HG03025 (cell line): ENCODE data around the gene WRNIP1.
A peak's percentile ranks its signal among the peaks of the same experiment; 100 is the strongest.

ENCODE experiments used
- ATAC-seq: cut with Tn5 transposase; IDR thresholded peaks from one replicate; pipeline ENCODE4 v1.9.1; 2021; ENCODE audit warnings: mild to moderate bottlenecking, moderate library complexity; ENCODE audit not compliant: unreplicated experiment, low FRiP score

WRNIP1 gene

DNA sequence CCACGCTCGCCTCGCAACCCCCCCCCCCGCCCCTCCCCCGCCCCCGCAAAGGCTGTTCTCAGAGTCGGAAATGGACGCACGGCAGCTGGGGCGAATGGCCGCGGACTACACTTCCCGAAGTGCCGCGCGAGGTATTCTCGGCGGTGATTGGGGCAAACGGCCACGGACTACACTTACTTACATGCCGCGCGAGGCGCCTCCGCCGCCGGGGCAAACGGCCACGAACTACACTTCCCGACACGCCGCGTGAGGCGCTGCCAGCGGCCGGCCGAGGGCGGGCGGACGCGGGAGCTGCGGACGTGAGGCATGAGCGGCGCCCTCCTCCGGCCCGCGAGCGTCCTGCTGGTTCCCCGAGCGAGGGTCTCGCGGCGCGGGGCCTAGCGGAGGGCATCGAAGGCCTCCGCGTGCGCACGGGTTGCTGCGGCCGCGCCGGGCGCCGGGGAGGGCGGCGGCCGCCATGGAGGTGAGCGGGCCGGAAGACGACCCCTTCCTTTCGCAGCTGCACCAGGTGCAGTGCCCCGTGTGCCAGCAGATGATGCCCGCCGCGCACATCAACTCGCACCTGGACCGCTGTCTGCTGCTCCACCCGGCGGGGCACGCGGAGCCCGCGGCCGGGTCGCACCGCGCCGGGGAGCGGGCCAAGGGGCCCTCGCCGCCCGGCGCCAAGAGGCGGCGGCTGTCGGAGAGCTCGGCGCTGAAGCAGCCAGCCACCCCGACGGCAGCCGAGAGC lies at the start of gene WRNIP1:
TSS of gene WRNIP1 (plus strand) at position 228 of the 730 bp plus-strand sequence. CDS start at position 458, 230 bp downstream.
- ATAC-seq = peak; percentile 85

DNA sequence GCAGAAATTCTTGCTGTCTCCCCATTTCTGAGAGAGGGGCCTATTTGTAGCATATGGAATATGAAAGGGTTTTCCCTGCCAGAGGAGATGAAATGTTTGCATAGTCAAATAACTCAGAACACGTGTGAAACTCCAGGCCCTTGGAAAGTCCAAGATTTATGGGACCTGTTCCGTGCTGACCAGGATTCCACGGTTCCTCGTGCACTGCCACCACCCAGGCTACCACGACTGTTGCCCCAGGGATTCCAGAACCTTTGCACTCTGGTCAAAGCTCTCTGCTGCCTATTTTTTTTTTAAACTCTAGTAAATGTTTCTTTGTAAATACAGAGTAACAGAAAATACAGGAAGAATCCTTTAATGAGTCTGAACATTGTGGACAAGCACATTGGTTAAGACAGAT lies 49.5 kb upstream of the WRNIP1 start:
- no peak for ATAC-seq

DNA sequence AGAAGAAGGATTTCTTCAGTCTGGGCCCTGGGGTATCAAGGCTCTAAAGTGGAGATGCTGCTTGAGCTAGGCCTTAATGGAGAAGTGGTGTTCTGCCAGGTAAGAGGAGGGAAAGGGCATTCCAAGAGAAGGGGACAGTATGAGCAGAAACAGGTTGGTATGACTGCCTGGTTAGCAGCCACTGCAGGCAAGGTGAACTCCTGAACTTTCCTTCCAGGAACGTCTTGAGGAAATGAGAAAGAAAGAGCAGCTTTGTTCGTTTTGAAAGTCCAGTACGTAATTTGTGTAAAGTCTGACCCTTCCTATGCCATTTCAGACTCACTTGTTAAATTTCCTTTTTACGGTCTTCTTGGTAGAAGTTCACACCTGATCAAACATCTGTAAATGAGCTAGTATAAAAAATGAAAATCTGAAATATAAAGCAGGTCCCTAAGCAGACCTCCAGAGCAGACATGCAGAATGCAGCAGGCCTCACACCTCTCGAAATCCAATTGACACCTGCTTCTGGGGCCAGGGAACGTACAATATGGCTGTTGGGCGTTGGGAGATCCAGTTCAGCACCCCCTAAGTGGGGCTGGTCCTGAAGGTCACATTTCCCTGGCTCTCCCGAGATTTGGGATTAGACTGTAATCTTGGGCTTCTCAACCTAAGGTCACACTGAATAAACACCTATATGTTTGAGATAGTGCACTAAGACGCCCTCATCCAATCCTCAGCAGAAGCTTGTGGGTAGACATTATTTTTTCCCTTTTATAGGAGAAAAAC lies 48.1 kb upstream of the WRNIP1 start:
- ATAC-seq = no peak

DNA sequence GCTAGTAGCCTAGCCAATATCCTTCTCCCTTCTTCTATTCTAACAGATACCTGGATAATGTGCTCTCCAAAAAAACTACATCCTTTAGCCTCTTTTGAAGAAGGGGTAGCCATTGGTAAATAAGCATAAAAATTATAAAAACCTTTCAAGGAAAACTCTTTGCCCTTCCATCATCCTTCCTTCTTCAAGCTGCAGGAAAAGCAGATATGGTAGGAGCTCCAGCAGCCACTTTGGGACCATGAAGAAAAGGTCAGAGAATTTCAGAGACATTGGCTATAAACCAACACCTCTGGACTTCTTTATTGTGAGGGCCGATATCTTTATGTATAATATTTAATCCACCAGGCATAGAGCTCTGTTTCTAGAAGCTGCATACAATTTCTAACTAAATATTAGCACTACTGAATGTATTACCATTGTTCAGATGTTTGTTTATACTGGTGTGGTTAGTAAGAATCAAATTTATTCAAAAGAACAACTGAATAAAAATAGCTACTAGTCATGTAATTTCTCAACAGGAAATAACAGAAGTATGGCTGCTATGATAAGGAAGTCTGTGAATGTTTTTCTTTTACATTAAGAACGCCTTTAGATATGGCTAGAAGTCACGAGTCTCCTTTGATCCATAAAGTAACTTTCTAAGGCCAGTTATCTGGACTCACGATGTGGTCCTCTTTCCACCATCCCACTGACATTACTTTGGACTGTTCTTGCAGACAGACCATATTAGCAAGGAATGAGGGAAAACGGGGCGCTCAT lies 46.7 kb upstream of the WRNIP1 start:
- no peak for ATAC-seq

DNA sequence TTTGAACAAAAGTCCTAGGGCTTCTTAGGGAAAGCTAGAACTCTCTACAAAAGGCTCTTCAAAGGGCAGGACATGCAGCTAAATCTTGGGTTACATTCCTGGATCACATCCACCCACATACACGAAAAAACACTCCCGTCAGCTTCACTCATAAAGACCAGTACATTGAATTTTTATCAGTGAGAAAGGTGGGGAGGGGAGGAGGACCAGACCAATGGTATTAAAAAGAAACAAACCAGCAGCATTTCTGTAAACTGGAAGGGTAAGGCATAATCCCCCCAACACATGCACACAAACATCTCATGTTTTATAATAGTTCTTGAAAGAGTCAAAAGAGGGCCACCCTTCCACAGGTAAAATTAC lies 46.1 kb upstream of the WRNIP1 start:
- ATAC-seq = no peak

DNA sequence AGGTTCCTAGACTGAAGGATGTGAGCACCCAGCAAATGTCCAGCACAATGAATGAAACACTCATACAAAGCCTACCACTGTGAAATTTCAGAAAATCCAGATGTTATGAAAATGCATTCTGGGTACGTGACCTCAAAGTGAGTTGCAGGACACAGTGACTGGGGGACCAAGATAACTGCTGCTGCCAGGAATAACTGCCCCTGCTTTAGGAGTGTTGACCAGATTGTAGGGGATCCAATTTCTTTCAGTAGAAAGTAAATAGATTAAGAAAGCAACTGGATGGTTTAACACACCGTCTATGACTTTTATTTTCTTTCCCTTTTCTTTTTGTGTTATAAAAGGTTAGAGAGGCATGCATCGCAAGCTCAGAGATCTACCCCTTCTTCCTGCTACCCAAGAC lies 44.0 kb upstream of the WRNIP1 start:
- no peak for ATAC-seq

DNA sequence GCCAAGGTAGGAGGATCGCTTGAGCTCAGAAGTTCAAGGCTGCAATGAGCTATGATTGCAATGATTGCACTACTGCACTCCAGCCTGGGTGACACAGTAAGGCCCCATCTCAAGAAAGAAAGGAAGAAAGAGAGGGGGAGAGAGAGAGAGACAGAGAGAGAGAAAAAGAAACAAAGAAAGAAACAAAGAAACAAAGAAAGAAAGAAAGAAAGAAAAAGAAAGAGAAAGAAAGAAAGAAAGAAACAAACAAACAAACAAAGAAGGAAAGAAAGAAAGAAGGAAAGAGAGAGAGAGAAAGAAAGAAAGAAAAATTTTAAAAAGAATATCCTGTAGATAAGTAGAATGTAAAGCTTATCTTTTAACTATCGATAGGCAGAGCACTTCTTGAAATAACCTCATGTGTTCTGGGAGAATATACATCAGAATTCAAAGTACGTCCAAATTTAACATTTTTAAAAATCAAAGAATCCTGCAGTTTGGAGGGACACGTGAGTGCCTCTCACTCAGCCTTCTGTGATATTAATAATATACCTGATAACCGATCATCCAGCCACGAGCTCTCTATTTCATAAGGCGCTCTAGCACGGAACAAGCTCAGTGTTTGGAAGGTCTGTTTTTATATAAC lies 39.7 kb upstream of the WRNIP1 start:
- ATAC-seq = no peak

DNA sequence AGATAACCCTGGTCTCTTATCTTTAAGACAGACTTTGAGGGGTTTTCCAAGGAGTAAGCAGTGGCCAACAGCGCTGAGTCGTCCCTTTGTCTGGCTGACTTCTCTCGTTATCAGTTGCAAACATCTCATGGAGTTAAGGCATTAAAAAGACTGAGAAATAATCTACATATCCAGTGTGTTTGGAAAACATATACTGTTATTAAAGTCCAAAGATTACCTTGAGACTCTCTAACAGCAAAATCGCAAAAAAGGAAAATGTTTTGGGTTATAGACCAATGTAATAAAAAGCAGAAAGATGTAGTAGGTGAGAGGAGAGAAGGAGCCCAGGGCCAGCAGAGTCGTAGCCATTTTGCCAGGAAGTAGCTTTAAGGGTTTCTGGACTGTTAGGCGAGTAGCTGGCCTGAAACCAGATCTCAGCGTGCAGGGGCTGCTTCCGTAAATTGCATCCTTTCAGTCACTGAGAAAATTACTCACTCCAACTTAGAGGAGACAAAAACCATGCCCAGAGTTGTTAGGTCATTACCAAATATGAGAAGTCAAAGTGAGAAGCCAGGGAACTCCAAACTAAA lies 39.1 kb upstream of the WRNIP1 start:
- ATAC-seq = no peak

DNA sequence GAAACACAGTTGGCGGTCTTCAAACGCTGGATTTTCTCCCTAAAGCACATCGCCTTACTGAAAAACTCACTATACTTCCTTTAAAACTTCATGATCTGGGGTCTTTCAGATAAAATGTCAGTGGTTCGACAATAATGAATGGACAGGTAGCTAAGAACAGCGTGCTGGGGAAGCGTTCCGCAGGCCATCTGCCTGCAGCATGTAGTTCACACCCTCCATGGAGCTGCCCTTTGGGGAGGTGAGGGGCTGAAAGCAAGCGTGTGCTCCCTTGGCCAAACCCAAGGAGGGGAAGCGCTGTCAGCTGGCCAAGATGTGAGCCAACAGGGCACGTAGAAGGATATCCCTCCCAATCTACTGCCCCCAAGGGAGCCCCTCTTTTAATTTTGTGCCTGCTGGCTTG lies 35.3 kb upstream of the WRNIP1 start:
- ATAC-seq = no peak

DNA sequence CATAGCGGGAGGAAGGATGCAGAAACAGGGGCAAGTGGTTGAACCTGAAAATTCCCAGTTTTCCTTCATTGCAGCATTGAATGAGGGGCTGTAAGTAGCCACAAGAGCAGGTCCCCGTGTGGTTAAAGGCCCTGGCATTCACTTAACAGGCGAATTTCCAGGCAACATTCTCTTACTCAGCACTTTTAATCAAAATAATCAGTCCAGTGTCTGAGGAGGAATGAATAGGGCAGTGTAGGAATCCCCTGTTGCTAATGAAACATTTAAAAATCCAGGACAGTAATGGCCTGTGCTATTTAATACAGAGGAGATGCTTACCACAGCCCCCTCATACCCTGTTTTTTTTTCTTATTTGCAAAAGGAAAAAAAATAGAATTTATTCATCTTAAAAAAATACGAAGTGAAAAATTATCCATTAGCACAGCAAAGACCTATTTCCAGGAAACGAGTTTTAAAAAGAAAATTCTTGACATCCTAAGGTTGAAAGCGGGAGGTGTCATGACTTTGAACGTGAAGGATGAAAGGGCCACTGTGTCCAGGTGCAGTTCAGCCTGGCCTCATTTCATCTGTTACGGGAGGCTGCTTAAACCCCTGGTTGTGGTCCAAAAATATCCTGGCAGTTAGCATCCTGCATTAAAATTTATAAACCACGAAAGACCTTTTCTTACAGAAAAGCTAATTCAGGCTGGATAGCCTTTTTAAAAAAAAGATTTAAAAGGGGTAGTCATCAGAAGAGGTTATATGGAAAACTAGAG lies 34.7 kb upstream of the WRNIP1 start:
- ATAC-seq = no peak

DNA sequence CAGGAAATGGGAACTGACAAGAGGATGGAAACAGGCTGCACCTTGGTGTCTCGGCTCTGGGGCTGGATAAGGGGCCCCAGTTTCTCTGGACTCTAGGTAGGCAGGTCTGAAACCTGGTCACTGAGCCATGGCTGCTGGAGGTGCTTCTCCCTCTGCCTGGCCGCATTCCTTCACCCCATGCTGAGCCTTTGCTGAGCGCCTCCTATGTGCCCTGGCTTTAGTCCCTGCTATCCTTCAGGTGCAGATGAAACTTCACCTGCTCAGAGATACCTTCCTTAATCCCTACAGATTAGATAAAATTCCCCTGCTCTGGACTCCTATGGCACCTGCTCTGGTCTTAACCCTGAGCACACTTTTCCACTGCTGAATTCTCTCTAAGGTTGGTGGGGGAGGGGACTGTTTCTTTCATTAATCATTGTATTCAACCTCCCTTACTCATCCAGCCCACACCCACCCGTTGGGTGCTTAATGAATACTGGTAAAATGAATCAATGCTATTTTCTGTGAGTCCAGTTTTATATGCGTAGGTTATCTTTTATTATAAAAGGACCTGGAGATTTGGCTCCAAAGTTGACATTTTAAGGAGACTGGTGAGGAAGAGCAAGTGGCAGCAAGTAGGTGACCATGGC lies 33.8 kb upstream of the WRNIP1 start:
- no peak for ATAC-seq

DNA sequence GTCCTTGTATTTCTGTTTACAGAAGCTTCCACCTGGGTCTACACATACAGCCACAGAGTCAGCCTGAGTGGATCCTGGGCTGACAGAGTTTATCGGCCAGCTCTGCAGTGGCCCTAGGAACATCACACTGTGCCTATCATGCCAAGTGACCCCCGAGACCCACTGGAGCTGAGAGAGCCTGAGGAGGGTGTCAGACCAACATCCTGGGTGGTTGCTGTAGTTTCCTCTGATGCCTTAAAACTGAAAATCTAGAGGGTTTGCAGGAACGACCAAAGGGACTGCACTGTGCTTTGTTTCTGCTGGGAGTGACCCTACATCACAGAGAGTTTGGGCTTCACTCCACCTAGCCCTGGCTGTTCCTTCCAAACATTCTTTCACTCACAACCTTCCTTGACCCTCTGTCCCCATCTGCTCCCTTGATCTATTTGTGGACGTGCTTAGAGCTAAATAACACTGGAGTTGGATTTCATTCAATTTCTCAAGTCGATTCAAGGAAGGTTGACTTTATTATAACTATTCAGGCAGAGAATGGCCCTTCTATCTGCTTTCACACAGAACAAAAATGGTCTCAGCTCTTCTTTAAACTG lies 32.6 kb upstream of the WRNIP1 start:
- ATAC-seq = no peak

DNA sequence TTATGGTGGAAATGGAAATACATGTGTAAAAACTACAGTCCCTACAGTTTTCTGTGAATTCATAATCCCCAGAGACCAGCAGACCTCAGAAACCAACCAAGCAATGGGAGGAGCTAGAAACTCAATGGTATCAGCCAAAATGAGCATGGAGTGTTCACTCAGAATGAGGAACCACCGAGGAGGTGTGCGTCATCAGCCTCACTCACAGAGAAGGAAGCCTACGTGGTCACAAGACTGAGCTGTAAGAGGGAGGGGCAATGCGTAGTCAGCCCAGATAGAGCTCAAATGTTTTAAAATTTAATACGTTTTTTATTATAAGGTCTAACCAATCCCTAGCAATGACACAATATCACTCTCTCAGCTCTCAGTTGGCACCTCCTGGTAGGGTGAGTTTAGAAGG lies 31.9 kb upstream of the WRNIP1 start:
- no peak for ATAC-seq

DNA sequence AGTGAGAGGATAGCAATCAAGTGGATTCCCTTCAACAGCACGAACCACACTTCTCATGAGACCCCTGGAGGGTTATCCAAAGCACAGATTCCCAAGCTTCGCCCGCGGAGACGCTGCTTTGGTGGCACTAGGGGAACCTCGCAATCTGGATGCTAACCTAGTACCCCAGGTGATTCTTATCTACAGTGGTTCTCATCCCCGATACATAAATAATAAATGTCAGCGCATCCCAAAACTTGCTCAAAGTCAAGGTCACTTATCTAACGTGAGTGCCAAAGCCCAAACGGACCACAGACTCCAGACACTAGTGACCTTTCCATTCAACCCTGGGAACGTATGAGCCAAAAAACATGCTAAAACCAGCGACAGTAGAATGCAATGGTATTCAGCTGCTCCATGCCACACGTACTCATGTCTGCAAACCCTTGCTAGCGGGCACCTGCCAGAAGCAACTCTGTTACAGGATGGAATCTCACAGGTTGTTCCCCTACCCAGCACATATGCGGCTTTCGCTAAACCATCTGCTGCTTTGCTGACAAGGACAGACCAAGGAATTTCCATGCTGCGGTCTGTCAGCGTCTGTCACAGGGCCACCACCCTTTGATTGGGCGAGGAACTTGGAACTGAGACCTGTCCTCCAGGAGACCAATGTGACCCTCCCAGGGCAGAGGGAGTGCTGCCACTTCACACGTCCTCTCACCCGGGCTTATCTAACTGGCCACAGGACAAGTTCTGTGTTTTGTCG lies 31.3 kb upstream of the WRNIP1 start:
- ATAC-seq = no peak

DNA sequence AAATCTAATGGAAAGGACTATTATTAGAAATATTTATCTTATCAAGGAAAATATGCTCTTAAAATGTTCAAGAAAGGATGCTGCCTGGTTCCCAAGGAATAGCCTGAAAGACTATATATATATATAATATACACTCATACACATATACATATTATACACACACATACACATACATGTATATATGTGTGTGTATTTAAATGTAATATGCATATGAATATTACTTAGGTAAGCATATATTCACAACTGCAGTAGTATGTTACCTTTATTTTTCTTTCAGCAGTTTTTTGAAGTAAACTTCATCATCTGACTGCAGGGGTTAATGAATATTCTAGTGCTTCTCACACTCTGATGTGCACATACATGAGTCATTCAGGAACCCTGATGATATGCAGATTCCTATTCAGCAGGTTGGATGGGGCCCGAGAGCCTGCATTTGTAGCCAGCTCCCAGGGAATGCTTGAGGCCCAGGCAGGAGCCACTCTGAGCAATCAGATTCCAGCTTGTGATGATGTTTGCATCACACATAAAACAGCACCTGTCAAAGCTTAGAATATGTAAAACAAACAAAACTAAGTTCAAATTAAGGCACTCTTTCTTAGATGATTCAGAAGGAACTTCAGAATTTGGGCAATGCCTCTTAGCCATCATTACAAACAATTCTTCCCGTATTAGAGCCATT lies 30.6 kb upstream of the WRNIP1 start:
- ATAC-seq = no peak

DNA sequence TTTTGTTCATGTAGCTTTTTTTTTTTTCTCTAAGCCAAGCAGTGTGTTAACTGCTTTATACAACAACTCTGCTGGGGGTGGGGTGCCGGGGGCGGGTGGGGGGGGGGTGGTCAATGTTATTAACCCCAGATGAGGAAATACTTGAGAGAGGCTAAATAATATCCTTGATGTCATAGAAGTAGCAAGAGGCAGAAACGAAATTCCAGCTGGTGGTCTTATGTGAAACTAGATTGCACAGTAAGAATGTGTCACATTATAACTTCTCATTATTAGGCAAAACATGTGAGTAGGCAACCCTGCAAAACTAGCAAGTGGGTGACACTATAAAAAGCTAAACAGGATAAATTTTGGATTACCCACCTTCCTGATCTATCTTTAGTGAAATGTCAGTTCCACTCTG lies 27.3 kb upstream of the WRNIP1 start:
- ATAC-seq = no peak

DNA sequence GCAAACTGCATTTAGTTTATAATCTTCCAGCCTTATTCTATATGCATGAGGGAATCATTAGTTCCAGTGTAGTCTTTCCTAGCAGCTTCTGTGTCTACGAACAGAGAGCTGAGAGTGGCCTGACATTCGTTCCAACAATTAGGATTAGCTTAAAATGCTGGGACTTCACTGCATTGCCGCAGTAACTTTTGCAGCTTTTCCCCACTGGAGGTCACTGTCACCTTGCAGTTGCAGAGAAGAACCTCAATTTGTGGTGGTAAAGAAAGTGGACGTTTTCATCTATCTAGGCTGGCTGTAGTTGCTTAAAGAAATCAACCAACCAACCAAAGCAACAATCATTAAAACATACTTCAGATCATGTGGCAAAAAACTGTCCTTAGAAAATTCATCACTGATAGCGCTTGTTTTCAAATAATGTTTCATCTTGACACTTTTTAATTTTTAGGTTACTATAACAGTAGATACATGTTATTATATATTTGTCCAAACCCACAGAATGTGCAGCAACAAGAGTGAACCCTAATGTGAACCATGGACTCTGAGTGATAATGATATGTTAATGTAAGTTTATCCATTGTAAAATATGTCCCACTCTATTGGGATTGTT lies 26.7 kb upstream of the WRNIP1 start:
- no peak for ATAC-seq
